Measurements from ENCODE around the gene TRA2A. TPM values are rescaled to one million over a fixed set of nuclear protein-coding genes. Genes with fewer than 3 reads are reported as not detected.

The TRA2A gene
- total RNA-seq, 2 experiments from 2014 or later = 86.8 to 143 TPM

DNA sequence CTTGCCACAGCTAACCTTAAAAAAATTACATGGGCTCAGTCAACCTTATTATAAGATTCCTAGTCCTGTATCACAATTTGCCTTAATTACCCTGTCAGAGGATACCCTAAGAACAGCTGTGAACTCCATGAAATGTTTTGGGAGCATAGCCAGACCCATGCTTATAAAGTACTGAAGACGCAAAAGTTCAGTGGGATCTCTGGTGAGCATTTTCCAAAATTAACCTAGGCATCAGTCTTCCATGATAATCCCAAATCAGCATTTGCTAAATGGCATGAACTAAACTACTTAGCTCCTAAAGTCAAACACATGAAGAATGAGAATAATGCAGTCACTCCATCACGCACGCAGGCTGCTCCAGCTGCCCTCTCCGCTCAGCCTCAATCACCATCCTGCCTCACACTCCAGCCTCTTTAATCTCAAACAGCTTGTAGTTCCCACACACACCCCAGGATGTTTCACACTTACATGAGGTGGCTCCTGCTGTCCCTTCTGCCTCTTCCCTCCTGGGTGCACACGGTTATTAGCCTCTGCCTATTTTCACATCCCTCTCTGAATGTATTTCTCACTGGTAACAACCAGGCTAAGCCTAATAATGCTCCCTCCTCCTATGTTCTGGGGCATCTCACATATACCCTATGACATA lies 76.8 kb downstream of the TRA2A start:
- Mint-ChIP-seq H3K36me3 (ENCODE audit: low read depth) (no peaks in the 10 kb centered on the region), H3K27ac (no peak overlapping the region), H3K4me3 (no peak overlapping the region), H3K27me3 (peaks cover 37% of the 10 kb centered on the region), H3K4me1 (no peaks in the 10 kb centered on the region), H3K9me3 (ENCODE audit: low read depth) (no peaks in the 10 kb centered on the region)
- intact Hi-C loops (cut with DNase I, micrococcal nuclease) = no loop called here
- ATAC-seq (no peak), DNase-seq (no peak)
- ChIA-PET CTCF (interaction anchor here (1.0 to 2.5 kb wide), 2 partner anchors 15 to 182 kb away, joined by 3 to 10 read pairs; no protein-coding TSS in a partner anchor), POLR2A (no interaction called here)

Other genes starting within 250 kb of the TRA2A start
- gene MALSU1, start 232.6 kb downstream of the TRA2A start, total RNA-seq = 10 to 100 TPM; 97.7 to 98.4 TPM
- gene IGF2BP3, start 61.5 kb downstream of the TRA2A start, total RNA-seq = 1 to 10 TPM in 1 of 2 experiments, under 1 TPM in 1; 0.64 to 1.1 TPM
- 1 to 10 TPM; 4.6 to 5.6 TPM for gene CCDC126, start 65.4 kb upstream of the TRA2A start, total RNA-seq
- 1 to 10 TPM; 5.3 to 8.1 TPM for gene FAM221A, start 148.2 kb upstream of the TRA2A start, total RNA-seq
- under 1 TPM in 1 of 2 experiments, not detected in 1; 0.18 TPM for gene STK31, start 178.2 kb upstream of the TRA2A start, total RNA-seq